Astrocyte of the hippocampus (primary cell): Measurements from ENCODE around the gene ALX4.

Experiments
- DNase-seq: peaks from one replicate; pipeline ENCODE4 v3.0.0; 2011; ENCODE audit warnings: low read depth, low spot score

ALX4 gene

DNA sequence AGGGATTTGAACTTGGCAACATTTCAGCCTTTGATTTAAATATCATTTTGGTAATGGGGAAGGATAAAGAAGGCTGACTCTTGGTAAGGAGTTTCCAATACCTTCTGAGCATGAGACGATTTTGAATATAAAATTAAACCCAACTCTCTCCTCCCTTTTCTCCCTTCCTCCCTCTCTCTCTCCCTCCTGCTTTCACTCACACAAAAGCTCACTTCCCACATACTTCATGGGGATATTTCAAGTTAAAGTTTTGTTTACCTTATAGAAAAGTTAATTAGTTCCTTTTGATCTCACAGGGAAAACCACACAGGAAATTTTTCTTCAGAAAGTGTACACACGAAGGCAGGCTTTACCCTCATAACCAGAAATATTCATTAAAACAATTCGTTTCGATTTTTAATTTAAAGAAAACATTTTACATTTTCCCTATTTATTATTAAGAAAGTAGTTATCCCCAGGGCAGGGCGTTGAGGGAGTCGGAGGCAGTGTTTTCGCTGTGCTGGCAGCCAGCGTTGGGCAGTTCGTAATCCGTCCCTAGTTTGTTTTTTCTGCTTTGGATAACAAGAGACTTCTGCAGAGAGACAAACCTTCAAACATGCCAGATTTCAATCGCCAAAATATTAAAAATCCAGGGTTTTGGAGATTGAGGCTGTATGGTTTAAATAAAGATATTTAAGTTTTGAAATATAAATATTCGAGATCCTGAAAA lies 25.3 kb upstream of the ALX4 start:
- DNase-seq: no peak

DNA sequence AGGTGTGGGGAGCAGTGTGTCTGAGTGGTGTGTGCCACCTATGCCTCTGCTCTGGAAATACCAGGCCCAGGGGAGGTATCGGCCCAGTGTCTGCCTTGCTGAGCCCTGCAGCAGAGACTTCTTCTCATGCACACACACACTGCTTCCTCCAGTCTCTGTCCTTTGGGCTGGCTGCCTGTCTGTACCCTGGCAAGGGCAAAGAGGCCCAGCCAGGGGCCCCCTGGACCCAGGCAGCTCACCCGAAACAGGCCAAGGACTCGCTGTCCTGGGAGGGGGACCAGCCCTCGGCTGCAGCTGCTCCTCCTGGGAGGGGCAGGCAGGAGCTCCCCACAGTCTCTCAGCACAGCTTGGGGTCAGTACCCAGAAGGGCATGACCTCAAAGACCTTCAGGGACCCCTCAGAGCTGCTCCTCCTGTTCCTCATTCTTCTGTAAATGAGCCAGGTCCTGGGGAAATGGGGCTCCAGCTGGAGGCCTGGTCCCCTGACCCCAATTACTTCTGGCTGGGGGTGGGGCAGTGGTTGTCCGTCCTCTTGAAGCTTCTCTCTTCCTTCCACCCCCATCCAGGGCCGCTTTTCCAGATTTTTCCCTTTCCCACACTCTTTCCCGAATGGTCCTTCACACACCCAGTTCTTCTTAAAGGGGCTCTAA lies 24.5 kb upstream of the ALX4 start:
- DNase-seq: no peak

DNA sequence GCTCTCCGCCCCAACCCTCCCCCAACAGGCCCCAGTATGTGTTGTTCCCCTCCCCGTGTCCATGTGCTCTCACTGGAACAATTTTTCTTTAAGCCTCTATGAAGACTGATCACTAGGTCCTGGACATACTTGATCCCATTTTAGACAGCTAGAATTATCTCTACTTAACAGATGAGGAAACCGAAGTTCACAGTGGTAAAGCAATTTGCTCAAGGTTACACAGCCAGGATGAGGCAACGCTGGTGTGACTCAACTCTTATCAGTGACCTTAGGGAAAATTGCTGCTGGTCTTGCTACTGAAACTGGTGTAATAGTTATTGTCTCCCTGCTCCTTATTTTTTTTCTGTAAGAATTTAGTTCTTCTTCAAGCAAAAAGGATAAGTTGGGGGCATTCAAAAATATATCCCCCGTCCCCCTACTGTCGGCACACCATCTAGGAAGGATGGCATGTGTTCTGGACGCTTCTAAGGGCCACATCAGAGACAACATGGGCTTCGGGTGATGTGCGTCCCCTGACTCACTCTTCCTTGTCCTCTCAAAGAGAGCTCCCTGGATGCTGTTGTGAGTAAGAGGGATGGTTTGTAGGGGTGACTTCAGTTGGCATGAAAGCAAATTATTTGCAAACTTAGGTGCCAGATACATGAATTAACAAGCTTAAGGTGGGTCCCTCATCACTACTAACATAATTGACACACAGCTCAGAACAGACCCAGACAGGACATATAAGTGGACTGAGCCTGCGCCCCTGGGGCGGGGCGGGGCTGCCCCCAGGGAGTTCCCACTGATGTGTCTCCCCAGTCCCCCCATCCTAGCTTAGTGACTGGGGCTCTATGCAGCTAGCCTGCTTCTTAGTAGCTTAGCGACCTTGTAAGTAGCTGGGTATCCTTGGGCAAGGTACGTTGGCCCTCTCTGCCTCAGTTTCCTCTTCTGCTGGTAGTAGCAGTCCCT lies 23.6 kb upstream of the ALX4 start:
- DNase-seq: no peak

DNA sequence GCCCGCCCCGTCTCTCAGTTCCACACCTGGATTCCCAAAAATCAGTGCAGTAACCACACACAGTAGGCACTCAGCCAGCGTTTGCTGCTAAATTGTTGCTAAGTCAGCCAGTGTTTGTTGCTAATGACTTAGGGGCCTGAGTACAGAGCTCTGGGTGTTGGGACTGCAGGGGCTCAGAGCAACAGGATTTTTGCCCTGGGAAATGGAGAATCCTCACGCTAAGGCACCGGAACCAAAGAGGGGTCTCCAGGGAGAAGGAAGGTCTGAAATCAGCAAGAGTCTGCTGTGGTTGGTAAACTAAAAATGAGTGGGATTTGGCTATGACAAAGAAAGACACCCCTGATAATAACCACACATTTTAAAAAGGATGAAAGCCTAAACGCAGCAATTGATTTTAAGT lies 22.7 kb upstream of the ALX4 start:
- DNase-seq: no peak

DNA sequence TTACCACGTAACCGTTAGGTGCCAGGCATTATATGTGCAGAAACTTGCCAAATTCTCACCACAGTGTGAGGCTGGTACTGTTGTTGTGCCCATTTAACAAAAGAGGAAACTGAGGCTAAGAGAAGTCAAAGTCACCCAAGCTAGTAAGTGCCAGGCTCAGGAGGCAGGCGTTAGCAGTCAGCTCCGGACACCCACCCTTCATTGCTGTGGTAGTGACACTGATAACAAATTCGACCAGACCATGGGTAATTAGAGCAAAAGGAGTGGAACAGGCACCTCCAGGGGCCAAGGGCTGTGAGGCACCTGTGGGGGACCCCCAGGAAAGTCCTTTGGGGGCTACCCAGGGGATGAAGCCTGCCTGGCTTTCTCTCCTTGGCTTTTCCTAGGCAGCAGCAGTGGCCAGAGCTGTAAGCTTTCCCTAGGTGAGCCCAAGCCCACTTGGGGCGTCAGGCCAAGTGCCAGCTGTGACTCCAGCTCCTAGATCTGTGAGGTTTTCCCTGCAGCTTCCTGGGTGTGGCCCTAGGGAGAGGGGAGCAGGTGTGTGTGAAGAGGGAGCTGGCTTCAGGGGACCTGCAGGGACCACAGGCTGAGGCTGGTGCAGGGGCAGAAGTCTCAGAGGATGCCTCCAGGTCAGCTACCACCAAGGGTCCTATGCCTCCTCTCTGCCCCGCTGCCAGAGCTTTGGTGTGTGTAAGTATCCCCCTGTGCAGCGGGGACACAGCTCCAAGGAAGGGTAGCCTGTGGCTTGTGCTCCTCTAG lies 19.7 kb upstream of the ALX4 start:
- no peak for DNase-seq

DNA sequence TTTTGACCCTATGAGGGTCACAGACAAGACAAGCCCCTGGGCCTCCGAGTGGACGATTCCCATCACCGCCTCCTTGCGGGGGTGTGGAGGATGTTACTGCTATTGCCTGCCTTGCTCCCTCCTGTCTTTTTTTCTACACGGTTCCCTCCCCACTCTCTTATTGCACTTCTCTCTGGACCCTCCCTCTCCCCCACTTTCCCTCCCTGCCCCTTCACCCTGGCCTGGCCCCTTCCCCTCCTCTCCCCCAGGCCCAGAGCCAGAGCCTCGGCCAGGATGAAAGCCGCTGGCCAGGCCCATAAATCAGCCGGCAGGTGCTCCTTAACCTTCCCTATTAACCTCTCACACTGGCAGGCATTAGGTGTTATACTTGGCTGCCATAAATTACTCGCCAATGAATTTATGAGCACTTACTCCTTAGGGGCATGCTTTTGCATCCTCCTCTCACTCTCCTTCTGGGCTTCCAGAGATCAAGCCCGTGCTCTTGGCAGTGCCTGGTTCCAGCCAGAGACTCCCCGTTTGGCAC lies 18.3 kb upstream of the ALX4 start:
- no peak for DNase-seq

DNA sequence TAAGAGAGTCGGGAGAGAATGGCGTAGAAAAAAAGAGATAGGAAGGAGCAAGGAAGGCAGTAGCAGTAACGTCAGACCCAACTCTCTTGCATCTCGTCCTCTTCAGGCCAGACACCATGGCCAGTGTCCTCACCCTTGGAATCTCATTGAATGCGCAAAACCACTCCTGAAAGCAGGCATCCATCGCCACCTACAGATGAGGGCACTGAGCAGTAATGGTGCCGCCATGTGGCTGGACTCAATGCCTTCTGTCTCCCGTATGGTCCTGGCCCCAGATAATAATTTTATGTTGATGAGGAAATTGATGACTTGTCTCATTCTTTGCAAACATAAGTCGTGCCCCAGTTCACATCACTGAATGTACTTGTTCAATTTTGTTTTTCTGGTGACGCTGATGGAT lies 17.8 kb upstream of the ALX4 start:
- no peak for DNase-seq

DNA sequence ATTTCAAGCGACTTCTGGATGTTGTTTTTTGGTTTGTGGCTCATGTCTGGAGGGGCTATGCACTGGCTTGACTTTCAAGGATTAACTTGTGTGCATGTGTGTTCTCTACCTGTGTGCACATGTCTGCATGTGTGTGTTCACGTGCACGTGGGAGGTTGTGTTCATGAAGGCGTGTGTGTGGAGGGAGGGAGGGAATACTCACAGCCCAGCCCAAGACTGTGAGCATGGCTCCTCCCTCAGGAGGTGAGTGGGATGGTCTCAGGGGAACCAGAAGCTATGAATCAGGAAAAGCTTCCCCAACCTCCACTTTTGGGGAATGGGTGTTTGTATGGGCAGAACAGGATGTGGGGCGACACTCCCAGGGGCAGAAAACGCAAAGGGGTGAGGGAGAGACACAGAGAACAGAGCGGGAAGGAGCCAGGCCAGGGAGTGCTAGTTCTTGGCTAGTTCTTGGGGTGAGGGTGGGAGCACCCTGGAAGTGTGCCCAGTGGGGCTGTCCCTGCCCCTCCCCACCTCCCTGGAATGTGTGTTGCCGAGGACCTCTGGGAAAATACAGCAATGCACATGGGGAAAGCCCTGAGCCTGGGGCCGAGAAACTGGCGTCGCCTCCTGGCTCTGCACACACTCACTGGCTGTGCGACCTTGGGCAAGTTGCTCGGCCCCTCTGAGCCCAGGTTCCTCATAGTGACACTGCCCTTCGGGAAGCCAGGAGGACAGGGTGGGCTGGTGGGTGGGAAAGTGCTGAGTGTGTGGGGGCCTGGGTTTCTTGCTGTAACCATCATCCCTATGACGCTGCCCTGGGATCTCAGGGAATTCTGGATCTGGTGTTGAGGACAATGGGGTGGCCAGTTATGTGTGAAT lies 16.9 kb upstream of the ALX4 start:
- no peak for DNase-seq

DNA sequence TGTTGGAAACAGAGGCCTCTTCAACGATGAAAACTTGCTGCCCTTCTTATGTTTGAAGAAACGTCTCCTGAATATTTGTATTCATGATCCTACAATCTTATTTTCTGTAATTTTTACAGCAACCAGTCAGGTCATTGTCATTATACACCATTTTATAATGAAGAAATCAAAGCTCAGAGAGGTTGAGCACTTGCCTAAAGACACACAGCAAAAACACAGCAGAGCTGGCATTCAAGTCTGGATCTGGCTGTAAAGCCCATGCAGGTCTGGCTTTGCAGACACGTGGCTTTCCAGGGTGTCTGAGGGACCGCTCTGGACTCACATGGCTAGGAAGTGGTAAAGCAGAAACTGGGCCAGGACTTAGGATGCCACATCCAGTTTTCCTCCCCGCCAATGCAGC lies 15.8 kb upstream of the ALX4 start:
- DNase-seq: no peak

DNA sequence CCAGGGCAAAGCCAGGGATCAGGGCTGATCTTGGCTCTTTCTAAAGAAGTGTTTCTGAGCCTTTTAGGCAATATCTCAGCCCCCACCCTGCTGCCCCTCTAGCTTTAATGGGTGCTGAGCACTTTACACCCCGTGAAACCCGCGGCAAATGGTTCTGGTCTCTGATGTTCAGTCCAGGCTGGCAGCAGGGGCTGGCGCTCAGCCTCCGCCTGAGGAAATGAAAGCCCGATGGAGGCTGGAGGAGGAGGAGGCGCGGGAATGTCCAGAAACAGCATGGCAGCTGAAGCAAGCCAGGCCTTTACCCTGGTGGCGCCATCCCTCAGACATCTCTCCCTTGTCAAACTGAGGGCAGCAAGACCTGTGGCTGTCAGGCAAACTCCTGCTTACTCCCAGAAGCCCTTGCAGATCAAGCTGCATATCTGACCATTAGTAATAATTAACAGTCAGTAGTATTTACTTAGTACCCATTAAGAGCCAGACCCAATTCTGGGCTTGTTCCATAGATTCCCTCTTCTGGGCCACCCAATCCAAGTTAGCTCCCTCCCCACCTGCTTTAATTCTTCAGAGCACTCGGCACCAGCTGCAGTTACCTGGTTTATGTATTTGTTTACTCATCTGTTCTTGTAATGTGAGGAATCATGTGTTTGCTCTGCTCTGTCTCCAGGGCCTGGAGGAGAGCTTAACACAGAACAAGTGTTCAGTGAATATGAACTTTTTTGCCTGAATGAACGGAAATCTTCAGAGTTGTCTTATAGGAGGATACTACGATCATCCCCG lies 15.0 kb upstream of the ALX4 start:
- no peak for DNase-seq

DNA sequence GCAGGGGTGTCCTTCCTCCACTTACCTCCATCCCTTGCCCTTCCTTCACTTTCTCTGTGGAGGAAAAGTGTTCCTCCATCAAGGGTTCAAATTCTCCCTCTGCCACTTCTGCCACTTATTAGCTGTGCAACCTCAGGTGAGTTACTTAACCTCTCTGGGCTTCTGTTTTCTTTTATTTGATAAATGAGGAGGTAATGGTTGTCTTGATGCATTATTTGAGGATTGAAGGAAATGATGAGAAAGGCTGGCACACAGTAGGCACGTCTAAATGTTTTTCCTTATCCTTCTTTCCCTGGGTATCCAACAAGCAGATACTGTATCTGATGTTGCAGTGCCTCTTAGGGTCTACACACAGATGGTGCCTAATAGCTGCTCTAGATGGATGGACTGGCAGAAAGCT lies 14.3 kb upstream of the ALX4 start:
- no peak for DNase-seq

DNA sequence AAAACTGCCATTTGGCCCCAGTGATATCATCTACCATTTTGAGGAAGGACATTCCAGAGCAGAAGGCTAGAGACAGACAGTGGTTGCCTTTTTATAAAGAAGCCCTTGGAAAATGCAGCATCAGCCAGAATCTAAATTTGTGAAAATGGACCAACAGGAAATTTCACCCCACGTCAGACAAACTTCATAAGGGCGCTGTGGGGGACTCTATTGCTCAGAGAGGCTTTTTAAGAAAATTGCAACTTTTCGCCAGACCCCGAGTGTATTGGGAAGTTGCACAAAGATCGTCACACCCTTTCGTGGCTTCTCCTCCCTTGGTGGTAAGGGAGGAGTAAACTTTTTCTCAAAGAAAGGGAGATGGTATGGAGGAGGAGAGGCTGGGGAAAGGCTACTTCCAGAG lies 12.3 kb upstream of the ALX4 start:
- no peak for DNase-seq

DNA sequence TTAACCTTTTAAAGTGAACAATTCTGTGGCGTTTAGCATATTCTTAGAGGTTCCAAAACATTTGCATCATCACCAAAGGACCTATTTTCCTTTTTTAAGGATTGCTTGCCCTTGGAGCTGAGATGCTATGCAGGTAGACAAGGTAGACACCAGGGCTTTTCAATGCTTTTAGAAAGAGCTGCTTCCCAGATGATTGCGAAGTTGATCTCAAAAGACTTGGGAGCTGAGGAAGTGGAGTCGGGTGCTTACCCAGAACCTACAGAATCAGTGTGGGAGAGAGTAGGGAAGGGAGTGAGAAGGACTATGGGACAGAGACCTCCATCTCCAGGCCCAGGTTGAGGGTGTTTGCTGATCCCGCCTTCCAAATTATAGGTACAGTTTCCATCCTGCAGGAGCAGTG lies 11.1 kb upstream of the ALX4 start:
- no peak for DNase-seq

DNA sequence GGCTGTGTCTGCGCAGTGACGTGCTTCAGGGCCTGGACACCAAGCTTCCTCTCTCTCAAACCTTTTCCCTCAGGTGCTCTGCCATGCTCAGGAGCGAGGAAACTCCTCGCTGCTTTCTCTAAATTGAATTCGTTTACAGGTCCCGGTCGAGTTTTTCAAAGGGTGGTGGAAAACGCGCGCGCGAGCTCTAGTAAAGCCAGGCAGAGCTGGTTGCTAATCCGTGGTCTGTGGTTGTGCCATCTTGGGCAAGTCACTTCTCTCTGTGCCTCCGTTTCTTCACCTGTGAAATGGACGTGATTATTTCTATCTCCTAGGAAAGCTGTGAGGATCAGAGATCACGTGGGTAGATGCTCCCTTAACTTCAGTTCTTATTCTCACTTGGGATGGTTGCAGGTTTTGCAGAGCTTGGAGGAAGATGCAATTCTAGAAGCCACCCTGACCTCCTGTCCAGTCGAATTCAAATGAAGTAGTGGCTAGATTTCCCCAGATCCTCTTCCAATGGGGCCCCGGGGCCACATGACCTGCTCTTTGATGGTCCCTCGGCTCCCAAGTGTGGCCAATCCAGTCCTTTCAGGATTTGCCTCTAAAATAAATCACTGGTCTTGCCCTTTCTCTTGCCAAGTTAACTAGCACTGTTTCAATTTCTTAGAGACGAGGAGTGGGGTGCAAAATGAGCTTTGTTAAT lies 10.5 kb upstream of the ALX4 start:
- no peak for DNase-seq

DNA sequence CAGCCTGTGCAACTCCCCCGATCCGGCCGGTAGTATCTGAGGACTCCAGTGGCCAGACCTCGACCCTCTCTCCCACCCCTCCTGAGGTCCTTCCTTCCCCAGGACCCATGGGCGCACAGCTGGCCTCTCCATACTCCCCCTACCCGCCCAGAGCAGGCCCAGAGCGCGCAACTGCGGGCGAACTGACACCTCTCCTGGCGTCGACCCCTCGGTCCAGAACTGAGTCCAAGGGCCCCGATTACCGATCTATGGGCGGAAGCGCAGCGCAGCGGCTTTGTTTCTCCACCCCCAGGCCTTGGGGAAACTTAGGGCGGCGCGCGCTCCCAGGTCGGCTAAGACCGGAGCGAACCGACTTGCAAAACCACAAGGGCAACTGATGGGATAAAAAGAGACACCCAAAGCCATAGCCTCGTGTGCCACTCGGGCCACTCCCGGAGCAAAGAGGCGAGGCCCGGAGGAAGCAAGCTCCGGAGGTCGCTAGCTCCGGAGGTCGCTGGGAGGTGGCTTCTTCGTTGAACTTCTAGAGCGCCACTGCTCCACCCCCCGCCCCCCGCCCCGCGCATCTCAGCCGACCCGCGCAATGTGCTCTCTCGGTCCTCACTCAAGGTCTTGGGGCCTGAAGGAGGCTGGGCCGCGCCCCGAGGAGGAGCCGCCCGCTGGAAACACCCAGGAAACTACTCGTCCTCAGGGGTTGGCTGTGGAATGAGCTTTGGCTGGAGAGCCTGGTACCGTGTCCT lies 9.8 kb upstream of the ALX4 start:
- no peak for DNase-seq

DNA sequence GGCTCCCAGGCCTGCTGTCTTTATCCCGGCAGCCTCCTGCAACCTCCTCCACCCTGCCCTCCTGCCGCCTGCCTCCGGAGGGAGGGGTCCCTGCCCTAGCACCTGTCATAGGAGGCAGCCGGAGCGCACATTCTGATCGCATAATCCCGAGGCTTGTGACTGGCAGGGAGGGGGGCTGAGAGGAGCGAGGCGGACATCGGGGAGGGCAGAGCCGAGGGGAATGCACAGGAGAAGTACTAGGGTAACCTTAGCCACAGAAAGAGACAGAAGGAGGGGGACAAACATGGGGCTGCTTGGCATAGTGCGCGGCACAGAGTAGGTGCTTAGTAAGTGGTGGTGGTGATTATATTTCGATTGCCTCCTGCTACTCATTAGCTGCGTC lies 9.2 kb upstream of the ALX4 start:
- no peak for DNase-seq

DNA sequence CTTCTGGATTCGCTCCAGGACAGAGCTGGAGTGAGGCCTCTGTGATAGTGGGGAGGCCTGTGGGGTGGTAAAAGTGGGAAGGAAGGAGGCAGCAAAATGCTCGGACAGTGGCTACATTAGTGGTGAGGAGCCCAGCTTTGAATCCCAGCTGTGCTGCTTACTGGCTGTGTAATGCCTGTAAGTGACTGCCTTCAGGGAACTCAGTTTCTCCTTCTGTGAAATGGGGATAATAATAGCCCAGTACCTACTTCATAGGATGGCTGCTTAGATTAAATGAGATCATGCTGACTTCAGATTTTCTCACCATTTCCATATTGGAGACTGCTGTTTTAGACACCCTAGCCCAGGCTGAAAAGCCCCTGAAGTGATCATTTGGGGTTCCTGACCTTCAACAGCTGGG lies 8.4 kb upstream of the ALX4 start:
- no peak for DNase-seq

DNA sequence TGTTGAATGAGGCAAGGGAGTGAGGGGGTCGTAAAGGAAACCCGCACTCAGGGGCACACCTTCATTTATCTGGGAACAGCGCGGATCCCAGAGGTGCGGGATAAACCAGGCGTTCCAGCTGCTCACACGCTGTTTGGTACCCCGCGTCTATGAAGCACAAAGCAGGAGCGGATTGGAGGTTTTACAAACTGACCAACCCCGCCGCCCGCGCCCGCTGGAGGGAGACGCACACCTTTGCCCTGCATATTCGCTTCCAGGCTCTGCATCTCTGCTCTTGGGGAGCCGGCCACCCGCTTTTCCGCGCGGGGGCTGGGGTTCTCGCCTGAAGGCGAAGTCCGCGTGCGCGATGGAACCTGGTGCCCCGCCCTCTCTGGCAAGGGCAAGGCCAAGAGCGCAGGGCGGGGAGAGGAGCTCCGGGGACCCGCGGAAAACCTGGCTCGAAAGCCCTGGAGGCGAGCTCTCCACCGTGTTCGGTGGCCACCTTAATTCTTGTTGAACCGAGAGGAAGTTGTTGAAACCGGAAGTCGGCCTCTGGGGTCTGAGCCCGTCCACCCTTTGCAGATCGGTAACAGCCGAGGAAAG lies 6.8 kb upstream of the ALX4 start:
- no peak for DNase-seq
